DND-41 (cell line): ENCODE data around the gene CTXN1.

Source experiments
- ATAC-seq: fragments of 200-7000 bp; cut with Tn5 transposase; 3 replicates; pipeline ENCODE4 v1.9.1; 2021; ENCODE audit warnings: low read depth; ENCODE audit not compliant: insufficient read depth
- DNase-seq: peaks from one replicate; pipeline ENCODE4 v3.0.0-alpha.2; 2020
- H2AFZ ChIP-seq: 2 replicates; pipeline ENCODE4 v1.6.0; 2012; ENCODE audit warnings: low read depth, low read length
- H3K27ac ChIP-seq: 2 replicates; pipeline ENCODE4 v1.5.1; 2012; ENCODE audit warnings: low read length, inconsistent platforms
- H3K27me3 ChIP-seq: fragments of 200-600 bp; sonication (generic); 2 replicates; pipeline ENCODE4 v1.6.0; 2012; ENCODE audit warnings: low read length, mild to moderate bottlenecking, inconsistent platforms; ENCODE audit not compliant: insufficient read depth, poor library complexity
- H3K36me3 ChIP-seq: 2 replicates; pipeline ENCODE4 v1.5.1; 2012; ENCODE audit warnings: low read length, inconsistent platforms; ENCODE audit not compliant: insufficient read depth
- H3K4me1 ChIP-seq: 2 replicates; pipeline ENCODE4 v1.5.1; 2012; ENCODE audit warnings: mild to moderate bottlenecking, low read length; ENCODE audit not compliant: insufficient read depth
- H3K4me2 ChIP-seq: 2 replicates; pipeline ENCODE4 v1.6.0; 2012; ENCODE audit warnings: mild to moderate bottlenecking, moderate library complexity, low read length, inconsistent platforms; ENCODE audit not compliant: insufficient read depth
- H3K4me3 ChIP-seq, 2 experiments: fragments of 200-600 bp in 1 of 2; shearing (Covaris generic) in 1 of 2; 2 replicates each; pipeline ENCODE4 v1.5.1; 2012 to 2016; ENCODE audit warnings: inconsistent platforms in 2 of 2, low read length in 2 of 2, mild to moderate bottlenecking in 2 of 2, low read depth in 1 of 2, moderate library complexity in 1 of 2
- H3K79me2 ChIP-seq: 2 replicates; pipeline ENCODE4 v1.6.0; 2012; ENCODE audit warnings: low read length, inconsistent platforms; ENCODE audit not compliant: insufficient read depth
- H3K9ac ChIP-seq: 2 replicates; pipeline ENCODE4 v1.6.0; 2012; ENCODE audit warnings: low read depth, mild to moderate bottlenecking, inconsistent platforms, low read length, moderate library complexity
- H3K9me3 ChIP-seq: 2 replicates; pipeline ENCODE4 v1.5.1; 2012; ENCODE audit warnings: low read length, moderate library complexity, mild to moderate bottlenecking, inconsistent platforms; ENCODE audit not compliant: insufficient read depth, severe bottlenecking
- H4K20me1 ChIP-seq: 2 replicates; pipeline ENCODE4 v1.6.0; 2012; ENCODE audit warnings: low read length; ENCODE audit not compliant: insufficient read depth
- CTCF ChIP-seq: IDR thresholded peaks from 2 replicates; pipeline ENCODE4 v1.5.1; 2012; ENCODE audit warnings: borderline replicate concordance, low read length, moderate library complexity, mild to moderate bottlenecking; ENCODE audit not compliant: poor library complexity, severe bottlenecking; ENCODE audit errors: extremely low read depth
- EZH2 ChIP-seq: IDR thresholded peaks from 3 replicates; pipeline ENCODE4 v1.6.1; 2012; ENCODE audit warnings: borderline replicate concordance, low read depth, mild to moderate bottlenecking, moderate library complexity, low read length, inconsistent platforms; ENCODE audit not compliant: severe bottlenecking

Gene CTXN1

DNA sequence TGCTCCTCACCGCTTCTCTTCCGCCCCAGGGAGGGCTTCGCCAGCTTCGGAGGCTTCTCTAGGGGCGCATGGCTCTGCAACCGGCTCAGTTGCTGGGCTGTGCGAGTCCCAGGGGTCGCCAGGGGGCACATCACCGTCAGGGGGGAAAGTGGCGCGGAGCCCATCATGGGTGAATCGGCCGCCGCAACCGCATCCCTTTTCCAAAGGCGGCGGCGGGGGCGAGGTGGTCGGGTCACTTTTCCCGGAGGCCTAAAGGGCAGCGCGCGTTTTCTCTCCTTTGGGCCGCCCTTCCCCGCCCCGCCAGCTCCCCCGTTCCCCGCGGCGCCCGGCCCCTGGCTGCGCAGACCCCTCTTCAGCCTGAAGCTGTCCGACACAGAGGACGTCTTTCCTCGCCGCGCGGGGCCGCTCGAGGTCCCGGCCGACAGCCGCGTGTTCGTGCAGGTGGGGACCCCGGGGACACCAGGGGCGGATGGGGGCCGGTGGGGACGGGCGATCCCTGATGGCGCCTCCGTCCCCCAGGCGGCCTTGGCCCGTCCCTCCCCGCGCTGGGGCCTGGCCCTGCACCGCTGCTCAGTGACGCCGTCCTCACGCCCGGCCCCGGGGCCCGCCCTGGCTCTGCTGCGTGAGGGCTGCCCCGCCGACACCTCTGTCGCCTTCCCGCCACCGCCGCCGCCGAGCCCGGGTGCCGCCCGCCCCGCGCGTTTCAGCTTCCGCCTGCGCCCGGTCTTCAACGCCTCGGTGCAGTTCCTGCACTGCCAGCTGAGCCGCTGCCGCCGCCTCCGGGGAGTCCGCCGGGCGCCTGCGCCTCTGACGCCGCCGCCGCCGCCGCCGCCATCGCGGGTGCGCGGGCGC lies 9.6 kb downstream of the CTXN1 start:
- Histone ChIP-seq H3K79me2 (no peaks in the 10 kb centered on the region), H3K36me3 (peaks cover 18% of the 10 kb centered on the region), H2AFZ (no peak overlapping the region), H3K27ac (no peak overlapping the region), H3K4me1 (peaks cover 22% of the 10 kb centered on the region), H3K27me3 (peaks cover 12% of the 10 kb centered on the region), H3K4me2 (no peak overlapping the region), H3K9ac (no peak overlapping the region), H3K9me3 (no peaks in the 10 kb centered on the region), H3K4me3 (no peak overlapping the region), H4K20me1 (peaks cover 28% of the 10 kb centered on the region)
- no peak for TF ChIP-seq CTCF
- TF ChIP-seq EZH2, result no peak
- ATAC-seq (no peak), DNase-seq (peak; percentile 24)

DNA sequence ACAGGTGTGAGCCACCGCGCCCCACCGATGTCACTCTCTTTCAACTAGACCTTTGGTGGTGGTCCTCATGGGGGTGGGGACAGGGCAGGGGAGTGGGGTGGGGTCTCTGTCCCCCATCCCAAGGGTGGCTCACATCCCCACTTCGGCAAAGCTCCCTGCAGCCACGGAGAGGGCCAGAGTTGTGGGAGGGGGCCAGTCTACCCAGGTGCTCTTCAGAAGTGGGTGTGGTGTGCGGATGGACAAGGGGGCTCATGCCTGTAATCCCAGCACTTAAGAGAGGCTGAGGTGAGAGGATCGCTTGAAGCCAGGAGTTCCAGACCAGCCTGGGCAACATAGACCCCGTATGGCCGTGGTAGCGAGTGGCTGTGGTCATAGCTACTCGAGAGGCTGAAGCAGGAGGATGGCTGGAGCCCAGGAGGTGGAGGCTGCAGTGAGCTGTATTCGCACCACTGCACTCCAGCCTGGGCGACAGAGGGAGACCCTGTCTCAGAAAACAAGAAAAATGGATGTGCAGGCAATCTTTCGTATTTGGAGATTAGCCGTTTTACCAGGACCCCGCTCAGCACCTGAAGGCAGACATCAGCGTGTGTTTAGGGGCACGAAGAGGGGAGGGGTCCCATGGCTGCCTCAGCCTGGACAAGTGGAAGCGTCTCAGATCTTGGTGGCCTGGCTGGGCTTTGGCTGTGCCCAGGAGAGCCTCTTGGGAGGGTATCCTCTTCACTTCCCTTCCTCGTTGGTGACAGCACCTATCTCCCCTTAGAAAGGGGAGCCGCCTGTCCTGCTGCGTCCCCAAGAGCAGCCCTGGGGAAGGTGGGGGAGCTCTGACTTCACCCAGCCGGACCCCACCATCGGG lies 10.5 kb downstream of the CTXN1 start:
- H3K9me3 ChIP-seq, result no peaks in the 10 kb centered on the region
- no peak overlapping the region for H3K4me2 ChIP-seq
- H3K4me3 ChIP-seq, result no peak overlapping the region
- peaks cover 27% of the 10 kb centered on the region for H3K36me3 ChIP-seq
- no peak for DNase-seq
- H4K20me1 ChIP-seq, result peaks cover 26% of the 10 kb centered on the region
- no peak overlapping the region for H3K27ac ChIP-seq
- peaks cover 17% of the 10 kb centered on the region for H3K4me1 ChIP-seq
- H2AFZ ChIP-seq, result no peak overlapping the region
- H3K79me2 ChIP-seq, result no peaks in the 10 kb centered on the region
- no peak for ATAC-seq
- TF ChIP-seq EZH2 (no peak), CTCF (no peak)
- H3K27me3 ChIP-seq, result peaks cover 12% of the 10 kb centered on the region
- no peak overlapping the region for H3K9ac ChIP-seq

- Histone ChIP-seq H3K4me1 (peaks cover 12% of the 10 kb centered on the region), H3K4me2 (no peak within 1 kb of the TSS), H2AFZ (no peak within 1 kb of the TSS), H3K79me2 (0 out of 2 replicates have a peak, but pooled peaks cover 3% of the 10 kb centered on the region), H3K36me3 (peaks cover 35% of the 10 kb centered on the region), H3K27me3 (peaks cover 12% of the 10 kb centered on the region), H4K20me1 (peaks cover 34% of the 10 kb centered on the region), H3K9ac (no peak within 1 kb of the TSS), H3K27ac (no peak within 1 kb of the TSS), H3K9me3 (no peaks in the 10 kb centered on the region), H3K4me3 (no peak within 1 kb of the TSS)
- DNase-seq, result no peak
- TF ChIP-seq CTCF (no peak), EZH2 (no peak)
- 0 out of 3 replicates have a peak, but pooled peaks have one; percentile 7 for ATAC-seq
Observed at GRCh38 chr19:7914598-7915045, 11.3 kb downstream of the CTXN1 start, which contains the start of gene TGFBR3L. TSS of gene TGFBR3L (plus strand) at chr19:7914830.
